ENCODE measurements around the gene SMURF1.
"Not testable (repeated sequence)": the region's sequence is repeated elsewhere in the genome, so short reads cannot be mapped to it uniquely, and the experiment has no call there.

Gene SMURF1

DNA sequence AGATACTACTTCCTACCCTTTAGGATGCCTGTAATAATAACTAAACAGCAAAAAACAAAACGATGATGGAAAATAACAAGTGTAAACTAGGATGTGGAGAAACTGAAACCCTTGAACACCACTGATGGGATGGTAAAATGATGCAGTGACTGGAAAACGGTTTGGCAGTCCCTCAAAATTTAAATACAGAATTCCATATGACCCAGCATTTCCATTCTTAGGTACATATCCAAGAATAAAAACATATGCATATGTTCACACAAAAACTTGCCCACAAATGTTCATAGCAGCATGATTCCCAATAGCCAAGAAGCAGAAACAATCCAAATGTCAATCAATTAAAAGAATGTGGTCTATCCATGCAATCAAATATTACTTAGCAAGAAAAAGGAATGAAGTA is 25.8 kb downstream of the SMURF1 start:
- no peak for DNase-seq

DNA sequence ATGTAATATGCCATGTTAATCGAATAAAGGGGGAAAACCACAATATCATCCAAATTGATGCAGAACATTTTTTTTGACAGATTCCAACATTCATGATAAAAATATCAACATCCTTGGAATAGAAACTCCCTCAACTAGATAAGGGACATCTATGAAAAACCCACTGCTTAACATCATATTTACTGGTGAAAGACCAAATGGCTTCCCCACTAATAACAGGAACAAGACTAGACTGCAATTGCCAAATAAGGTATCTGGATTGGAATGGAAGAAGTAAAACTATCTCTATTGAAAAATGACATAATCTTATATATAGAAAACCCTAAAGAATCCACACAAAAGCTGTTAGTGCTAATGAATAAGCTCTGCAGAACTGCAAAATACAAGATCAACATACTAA is 27.8 kb downstream of the SMURF1 start:
- no peak for DNase-seq

GRCh38 chr7:99115379-99115778 is 28.5 kb downstream of the SMURF1 start:
- no peak for DNase-seq

DNA sequence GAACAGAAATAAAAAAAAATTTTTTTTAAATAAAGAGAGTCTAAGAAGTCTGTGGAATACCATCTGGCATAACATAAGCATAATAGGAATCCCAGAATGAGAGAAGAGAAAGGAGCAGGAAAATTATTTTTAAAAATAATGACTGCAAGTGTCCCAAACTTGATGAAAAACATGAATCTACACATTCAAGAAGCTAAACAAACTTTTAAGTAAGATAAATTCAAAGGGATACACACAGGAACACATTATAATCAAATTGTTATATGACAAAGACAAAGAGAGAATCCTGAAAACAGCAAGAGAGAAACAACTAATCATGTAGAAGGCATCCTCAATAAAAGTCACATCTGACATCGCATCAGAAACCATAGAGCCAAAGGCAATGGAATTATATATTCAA is 30.9 kb downstream of the SMURF1 start:
- DNase-seq: no peak

GRCh38 chr7:99112097-99112496 is 31.8 kb downstream of the SMURF1 start:
- no peak for DNase-seq

DNA sequence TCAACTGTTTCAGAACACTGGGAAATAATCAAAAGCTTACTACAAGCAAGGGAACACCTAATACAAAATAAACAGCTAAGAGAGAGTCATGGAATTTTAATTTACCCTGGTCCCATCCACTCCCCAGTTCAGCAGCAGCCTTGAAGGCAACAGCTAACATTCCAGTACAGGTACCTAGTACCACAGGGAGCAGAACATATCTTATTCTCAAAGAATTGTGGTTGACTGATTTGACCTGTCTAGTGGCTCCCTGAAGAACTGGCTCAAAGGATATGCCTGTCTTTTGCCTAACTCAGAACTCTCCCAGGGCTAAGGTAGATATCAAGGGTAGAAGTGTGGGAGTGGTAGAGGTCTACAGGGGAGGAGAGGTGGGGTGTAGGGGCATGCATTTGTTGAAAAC is 32.3 kb downstream of the SMURF1 start:
- DNase-seq: no peak

GRCh38 chr7:99109108-99110051 is 34.5 kb downstream of the SMURF1 start:
- DNase-seq: no peak

GRCh38 chr7:99108613-99109012 is 35.3 kb downstream of the SMURF1 start:
- no peak for DNase-seq

DNA sequence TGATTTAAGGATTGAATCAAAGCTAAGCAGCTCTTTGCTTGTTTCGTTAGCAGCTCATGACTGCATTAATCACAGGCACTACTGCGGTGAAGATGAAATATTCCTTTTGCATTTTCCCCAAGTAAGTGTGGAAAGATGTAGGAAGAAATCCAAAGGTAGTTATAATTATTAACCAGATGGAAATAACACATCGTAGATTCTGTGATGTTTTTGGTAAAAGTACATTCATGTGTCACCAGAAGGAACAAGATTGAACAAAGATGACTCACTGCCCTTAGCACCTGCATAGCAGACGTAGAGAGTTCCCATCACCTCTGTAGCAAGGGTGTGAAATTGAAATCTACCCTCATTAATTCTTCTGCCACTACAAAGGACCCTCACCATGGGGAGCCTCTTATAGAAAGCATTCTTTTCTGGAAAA is 37.1 kb downstream of the SMURF1 start:
- DNase-seq: no peak

DNA sequence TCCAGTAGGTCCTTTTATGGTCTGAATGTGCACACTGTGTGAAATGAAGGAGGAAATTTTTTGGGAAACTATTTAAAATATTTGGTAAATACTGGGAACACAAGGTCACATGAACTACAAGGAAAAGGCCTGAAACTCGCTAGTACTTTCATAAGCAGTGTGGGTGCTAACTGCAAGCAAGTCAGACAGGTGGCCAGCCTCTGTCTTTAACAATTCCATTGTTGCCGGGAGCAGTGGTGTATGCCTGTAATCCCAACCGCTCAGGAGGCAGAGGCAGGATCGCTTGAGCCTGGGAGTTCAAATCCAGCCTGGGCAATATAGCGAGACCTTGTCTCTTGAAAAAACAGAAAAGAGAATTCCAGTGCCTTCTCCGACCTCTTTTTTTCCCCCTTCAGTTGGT is 37.5 kb downstream of the SMURF1 start:
- no peak for DNase-seq

- no peak for DNase-seq
Observed at GRCh38 chr7:99105756-99106155, 38.2 kb downstream of the SMURF1 start.

DNA sequence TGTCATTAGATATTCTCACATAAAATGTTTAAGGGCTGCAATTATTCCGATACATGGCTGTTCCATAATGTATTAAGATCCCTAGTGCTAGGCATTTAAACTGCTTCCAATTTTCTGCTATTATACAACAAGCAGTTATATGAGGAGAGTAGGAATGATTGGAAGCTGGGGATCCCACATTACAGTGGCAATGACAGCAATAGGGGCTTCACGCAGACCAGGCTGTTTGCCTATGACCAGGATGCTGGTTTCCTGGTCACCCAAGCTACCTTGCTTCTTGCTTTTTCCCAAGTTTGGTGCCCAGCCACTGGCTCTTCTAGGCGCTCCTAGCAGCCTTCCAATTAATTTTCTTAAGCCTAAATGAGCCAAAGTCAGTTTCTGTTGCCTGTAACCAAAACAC is 39.3 kb downstream of the SMURF1 start:
- no peak for DNase-seq

GRCh38 chr7:99103836-99104235 is 40.1 kb downstream of the SMURF1 start:
- not testable (repeated sequence) for DNase-seq

DNA sequence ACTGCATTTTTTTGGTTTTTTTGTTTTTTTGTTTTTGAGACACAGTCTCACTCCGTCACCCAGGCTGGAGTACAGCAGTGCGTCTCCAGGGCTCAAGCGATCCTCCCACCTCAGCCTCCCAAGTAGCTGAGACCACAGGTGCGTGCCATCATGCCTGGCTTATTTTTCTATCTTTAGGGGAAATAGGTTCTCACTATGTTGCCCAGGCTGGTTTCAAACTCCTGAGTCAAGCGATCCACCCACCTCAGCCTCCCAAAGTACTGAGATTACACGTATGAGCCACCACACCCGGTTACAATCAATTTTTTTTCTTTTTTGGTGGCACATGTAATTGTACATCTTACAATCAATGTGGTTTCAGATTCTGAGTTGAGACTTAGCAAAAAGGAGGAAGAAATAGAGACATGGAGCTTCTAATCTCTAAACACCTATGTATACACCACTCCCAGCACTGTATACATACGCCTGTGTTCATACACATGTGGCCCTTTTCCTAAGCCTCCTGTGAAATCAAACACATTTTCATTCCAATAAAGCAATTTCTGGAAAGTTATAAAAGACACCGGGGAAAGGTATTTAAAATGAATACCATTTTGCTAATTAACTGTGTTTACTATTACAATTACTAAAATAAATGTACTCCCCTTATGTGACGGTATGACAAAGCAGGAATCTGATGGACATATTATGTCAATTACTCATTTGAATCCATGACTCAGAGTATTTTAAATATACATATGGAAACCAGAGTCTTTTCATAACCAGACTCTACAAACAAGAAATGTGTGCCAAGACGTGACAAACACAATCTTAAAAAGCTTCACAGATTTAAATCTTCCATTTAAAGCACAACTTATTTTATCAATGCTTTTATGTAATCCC is 40.9 kb downstream of the SMURF1 start:
- DNase-seq: no peak

DNA sequence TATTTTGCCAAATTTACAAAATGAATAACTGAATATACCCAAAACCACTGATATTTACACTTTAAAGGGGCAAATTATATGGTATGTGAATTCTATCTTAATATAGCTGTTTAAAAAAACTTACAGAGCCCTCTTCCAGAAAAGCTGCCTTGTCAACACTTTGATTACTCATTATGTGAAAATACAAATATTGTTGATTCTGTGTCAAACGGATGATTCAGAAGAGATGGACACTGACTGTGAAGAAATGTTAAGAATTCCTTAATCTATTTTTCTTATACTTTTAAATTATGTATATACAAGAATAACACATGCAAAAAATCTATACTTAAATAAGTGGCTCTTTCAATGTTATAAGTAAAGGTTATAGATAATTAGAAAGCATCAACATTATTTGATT is 41.5 kb downstream of the SMURF1 start:
- no peak for DNase-seq

GRCh38 chr7:99101516-99101915 is 42.4 kb downstream of the SMURF1 start:
- not testable (repeated sequence) for DNase-seq

DNA sequence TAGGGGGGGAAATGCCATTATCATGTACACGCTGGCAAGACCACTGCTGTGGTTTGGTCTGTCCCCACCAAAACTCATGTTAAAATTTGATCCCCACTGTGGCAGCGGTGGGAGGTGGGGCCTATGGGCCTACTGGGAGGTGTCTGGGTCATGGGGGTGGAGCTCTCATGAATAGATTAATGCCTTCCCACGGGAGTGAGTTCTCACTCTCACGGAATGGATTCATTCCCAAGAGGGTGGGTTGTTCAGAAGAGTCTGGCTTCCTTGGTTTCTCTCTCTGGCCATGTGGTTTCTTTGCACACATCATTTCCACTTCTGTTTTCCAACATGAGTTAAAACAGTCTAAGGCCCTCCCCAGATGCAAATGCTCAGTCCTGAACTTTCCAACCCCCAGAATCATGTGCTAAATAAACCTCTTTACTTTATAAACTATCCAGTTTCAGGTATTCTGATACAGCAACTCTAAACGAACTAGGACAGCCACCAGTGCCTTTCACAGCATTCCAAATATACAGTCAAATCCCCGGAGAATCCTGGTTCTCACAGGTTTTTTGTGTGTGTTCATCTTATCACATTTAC is 44.3 kb downstream of the SMURF1 start:
- no peak for DNase-seq

DNA sequence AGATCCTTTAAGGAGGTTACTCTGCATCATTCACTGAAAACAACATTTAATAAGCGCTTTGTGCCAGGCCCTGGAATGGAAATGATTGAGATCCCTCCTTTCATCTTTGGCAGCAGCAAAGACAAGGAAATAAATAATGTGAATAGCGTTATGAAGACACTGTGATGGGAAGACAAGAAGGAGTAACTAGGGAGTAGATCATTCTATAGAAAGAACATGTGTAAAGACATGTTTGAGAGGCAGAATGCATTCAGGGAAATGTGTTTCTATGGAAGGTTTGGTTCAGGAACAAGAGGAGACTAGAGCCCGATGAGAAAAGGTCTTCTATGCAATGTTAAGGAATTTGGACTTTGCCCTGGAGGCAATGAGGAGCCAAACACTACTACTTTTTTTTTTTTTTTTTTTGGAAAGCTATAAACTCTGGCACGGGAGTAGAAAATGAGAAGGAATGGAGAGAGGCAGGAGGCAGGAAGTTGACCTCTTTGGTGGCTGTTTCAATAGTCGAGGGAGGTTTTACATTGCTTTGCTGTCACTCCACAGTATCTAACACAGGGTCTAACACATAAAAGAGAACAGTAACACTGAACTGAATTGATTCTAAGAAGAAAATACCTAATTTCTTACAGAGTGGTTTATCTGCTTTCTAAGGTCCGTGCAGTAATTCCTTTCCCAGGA is 44.9 kb downstream of the SMURF1 start:
- no peak for DNase-seq

DNA sequence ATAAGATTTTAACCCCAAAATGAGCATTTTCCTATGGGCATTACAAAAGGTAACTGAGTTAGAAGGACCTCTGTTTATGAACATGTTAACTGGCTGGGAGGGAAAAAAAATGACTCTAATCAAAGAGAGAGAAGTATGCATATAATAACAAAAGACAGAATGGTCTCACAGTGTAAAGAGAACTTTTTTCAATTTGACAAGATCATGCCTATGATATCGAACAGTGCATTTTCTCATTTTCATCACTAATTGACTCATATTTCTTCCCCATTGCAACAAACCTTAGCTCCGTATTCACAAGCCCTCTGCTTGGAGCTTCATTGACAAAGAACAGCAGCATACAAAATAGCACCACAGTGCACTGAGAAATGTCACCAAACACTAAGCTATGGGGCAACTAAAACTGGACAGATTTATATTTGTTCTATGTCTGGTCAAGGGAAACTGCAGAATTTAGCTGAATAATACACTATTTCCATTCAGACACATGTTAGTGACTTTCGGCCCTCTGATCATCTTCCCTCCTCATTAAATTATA is 45.6 kb downstream of the SMURF1 start:
- DNase-seq: no peak

- DNase-seq: no peak
Observed at GRCh38 chr7:99097730-99098129, 46.2 kb downstream of the SMURF1 start.

DNA sequence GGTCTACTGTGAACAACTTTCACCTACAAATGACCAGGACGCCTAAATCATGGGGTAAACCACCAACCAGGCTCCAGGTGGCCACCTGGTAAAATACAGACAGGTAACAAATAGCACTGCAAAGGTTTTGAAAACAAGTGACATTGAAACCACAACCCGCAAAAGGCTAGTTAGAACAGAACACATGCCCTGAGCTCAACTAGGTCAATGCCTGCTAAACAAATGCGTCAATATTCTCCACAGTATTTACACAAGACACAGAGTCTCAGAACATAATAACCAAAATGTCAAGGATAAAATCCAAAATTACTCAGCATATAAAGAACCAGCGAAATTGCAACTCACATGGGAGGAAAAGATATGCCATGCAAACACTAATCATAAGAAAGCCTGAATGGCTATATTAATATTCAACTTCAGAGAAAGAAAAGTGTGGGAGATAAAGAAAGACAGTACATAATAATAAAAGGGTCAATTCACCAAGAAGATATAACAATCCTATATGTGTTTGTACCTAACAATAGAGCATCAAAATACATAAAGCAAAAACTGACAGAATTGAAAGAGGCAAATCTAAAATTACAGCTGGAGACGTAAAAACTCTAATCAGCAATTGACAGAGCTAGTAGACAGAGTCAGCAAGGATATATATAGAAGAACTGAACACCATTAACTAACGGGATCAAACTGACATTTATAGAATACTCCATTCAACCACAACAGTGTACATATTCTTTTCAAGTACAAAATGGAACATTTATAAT is 47.6 kb downstream of the SMURF1 start:
- no peak for DNase-seq

DNA sequence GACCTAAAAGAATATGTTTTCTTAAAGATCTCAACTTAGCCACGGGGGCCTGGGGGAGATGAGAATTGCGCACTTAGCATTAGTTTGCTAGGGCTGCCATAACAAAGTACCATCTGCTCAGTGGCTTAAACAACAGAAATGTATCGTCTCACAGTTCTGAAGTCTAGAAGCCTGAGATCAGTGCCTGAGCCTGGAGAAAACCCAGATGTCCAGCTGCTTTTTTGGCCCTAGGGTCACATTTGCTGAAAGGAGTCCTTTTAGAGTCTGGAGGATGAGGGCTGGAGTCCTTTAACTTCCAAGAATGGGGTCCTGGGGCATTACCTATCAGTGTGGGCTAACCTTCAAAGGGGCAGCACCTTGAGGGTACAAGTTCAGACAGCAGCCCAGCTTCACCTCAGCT is 48.2 kb downstream of the SMURF1 start:
- DNase-seq: no peak
